HG03571 (cell line): ENCODE measurements around the gene FANCE.
"Not testable (repeated sequence)": the region's sequence is repeated elsewhere in the genome, so short reads cannot be mapped to it uniquely, and the experiment has no call there.

Source experiments
- ATAC-seq: cut with Tn5 transposase; IDR thresholded peaks from one replicate; pipeline ENCODE4 v1.9.1; 2021; ENCODE audit not compliant: unreplicated experiment

FANCE gene

GRCh38 chr6:35496841-35497570 lies 44.9 kb downstream of the FANCE start, which contains the start of gene TEAD3:
Gene TEAD3, minus strand, starts transcription at chr6:35497079.
- ATAC-seq = no peak

- ATAC-seq = no peak
These were observed 45.7 kb downstream of the FANCE start for GRCh38 chr6:35497571-35498421.

DNA sequence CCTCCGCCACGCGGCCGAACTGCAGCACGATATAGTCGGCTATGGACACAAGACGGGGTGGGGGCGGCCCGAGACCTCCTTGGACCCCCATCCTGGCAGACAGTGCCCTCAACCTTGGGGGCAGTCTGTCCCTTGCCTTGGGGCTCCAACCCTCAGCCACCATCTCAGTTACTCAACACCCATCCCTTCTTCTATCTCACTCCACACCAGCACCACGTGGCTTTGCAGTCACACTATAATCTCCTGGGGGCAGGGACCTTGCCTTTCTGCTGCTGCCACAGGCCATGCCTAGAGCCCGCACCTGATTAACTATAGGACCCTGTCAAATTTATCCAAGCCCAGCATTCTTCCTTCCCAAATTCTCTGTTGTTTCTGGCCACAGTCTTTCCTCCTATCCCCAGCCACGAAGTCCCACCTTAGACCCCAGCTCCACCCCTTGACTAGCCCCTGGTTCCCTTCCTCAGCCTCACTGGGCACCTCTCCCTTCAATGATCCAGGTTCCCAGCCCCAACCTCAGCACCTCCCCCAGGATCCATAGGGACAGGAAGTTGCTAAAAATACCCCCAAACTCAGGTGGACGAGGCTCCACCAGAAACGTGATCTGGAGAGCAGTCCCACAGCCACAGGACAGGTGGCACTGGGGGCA lies 46.4 kb downstream of the FANCE start:
- no peak for ATAC-seq

DNA sequence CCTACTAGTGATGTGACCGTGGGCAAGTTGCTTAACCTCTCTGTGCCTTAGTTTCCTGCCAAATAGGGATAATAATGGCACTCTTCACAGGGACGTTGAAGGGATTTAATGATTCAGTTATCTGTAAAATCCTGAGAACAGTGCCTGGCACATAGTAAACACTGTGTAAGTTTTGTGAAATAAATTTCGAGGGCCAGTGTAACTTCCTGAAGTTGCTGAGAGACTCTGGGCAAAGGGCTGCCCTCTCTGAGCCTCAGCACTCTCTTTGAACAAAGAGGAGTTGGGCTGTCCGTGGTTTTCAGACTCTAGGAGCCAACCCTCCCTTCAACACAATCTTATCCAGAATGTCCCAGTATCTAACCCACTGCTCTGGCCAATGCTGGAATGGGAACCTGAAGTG lies 47.2 kb downstream of the FANCE start:
- no peak for ATAC-seq

- ATAC-seq = no peak
These were observed 48.6 kb downstream of the FANCE start for GRCh38 chr6:35500782-35501181.

DNA sequence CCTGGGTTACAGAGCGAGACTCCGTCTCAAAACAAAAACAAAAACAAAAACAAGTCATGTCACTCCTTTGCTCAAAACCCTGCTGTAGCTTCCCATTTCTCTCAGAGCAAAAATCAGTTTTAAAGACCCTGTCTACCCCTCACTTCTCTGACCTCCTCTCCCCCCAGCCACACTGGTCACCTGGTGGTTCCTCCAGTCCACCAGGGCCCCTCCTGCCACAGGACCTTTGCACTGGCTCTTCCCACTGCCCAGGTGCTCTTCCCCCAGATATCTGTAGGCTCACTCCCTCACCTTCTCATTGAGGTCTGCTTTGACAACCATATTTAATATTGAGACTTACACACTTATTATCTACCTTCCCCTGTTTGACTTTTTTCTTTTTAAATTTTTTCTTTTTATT lies 49.6 kb downstream of the FANCE start:
- no peak for ATAC-seq

GRCh38 chr6:35503534-35503933 lies 51.4 kb downstream of the FANCE start:
- ATAC-seq = no peak

DNA sequence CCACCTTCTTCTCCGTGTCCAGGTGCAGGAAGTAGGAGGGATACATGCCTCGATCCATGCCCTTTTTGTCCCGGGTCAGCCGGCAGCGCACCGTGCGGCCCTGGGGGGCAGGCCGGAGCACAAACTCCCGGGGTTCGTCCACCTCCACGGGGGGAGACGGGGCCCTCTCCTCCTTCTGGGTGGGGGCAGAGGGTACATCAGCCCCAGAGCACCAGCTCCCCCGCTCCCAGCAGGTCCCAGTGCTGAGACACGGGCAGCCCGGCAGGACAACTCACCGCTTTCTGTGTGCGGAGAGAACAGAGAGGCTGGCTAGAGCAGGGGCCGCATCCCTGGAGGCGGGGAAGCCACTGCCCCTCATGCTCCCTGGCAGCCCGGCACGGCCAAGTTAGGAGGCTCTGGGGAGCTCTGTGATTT lies 53.9 kb downstream of the FANCE start:
- ATAC-seq = no peak

- ATAC-seq = no peak
These were observed 54.4 kb downstream of the FANCE start for GRCh38 chr6:35506536-35506935.

GRCh38 chr6:35507221-35507620 lies 55.1 kb downstream of the FANCE start:
- no peak for ATAC-seq

GRCh38 chr6:35508027-35508426 lies 55.9 kb downstream of the FANCE start:
- no peak for ATAC-seq

DNA sequence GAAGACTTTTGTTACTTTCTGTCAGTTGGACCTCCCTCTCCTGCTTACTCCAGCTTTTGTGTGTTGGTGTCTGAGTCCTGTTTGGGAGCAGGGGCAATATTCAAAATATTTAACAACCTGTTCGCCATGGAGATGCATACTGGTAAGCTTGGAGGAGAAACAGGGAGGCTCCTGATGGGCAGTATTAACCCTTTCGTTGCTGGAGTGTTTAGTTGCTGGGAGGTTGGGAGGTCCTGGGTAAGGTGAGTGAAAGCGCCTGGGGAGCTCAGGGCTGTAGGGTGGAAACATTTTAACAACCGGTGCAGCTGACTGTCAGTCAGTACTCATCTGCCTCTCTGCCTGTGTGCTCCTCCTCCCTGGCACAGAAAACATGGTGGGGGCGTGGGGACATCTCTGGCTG lies 56.4 kb downstream of the FANCE start:
- no peak for ATAC-seq

DNA sequence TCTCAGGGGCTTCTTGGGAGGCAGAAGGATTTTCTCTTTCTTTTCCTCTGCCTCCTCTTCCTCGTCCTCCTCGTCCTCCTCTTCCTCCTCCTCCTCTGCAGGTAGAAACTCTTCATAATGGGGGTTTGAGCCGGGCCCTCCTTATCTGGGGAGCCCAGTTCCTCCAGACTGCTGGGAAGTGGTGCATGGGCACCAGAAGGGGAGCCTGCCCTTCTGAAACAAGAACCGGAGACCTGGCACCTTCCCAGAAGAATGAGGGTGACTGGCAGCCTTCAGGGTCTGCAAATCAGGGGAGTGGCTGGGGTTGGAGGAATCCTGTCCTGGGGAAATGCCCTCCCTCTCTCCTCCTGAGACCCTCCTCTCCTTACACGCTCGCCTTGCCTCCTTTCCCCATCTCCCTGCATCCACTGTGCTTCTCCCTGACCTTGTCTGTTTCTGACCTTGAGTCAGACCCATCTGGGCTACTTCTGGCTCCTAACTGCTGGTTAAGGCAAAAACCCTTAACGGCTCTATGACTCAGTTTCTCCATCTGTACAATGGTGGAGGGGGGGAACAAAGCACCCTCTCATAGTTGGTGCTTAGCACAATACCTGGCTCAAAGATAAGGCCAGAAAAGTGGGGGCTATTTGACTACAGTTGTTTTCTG lies 58.9 kb downstream of the FANCE start:
- no peak for ATAC-seq

- ATAC-seq = no peak
These were observed 59.4 kb downstream of the FANCE start for GRCh38 chr6:35511562-35511941.

DNA sequence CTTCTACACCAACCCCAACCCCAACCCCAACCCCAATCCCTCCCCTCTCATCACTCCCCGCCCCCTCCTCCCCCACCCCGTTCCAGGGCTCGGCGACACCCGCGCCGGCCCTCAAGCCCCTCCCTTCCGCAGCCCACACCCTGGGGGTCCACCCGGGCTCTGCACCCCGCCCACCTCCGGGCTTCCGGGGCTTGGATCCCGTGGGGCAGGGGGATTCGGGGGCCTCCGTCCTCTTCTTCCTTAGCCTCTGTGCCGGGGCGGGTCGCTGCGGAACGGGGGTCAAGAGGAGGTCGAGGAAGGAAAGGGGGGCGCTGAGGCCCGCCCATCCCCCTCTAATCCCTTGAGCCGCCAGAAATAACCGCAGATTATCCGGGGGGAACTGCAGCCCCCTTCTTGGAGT lies 59.9 kb downstream of the FANCE start:
- no peak for ATAC-seq

DNA sequence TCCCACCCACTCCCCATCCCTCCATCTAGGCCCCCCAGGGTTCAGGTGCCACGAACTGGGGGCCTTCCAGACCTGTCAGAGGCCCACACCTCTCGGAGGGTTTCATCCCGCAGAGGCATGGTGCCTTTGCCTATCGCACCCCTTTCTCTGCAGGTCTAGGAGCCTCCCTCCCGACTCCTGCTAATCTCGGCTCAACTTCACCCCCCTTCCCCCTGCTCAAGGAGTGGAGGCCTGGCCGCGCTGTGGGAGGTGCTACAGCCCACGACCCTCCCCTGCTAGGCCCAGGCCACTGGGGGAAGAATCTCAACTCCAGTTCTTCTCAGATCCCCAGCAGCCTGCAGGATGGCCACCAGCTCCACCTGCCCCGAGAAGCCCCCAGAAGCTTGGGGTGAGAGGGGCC lies 60.6 kb downstream of the FANCE start, which contains the start of gene TULP1:
Gene TULP1 (minus strand): TSS at position 157 of the 400 bp plus-strand sequence. CDS start 38 bp downstream, at position 119.
- no peak for ATAC-seq

GRCh38 chr6:35514587-35514986 lies 62.4 kb downstream of the FANCE start:
- ATAC-seq = no peak

- not testable (repeated sequence) for ATAC-seq
These were observed 63.8 kb downstream of the FANCE start for GRCh38 chr6:35515939-35516338.
